PFSK-1 (cell line): ENCODE measurements around the gene PLA2G4A.

ENCODE experiments used
- FOXP2 ChIP-seq: optimal IDR thresholded peaks from 2 replicates; pipeline ENCODE3; 2011; ENCODE audit warnings: borderline replicate concordance, control low read depth, inconsistent platforms; ENCODE audit not compliant: insufficient read depth; ENCODE audit errors: extremely low read length, extremely low read depth
- POLR2AphosphoS5 ChIP-seq: IDR thresholded peaks from 2 replicates; pipeline ENCODE4 v1.6.1; 2012; ENCODE audit warnings: low read depth, mild to moderate bottlenecking, control low read depth, low read length, moderate library complexity
- REST ChIP-seq, 2 experiments: IDR thresholded peaks; 2 replicates each; pipeline versions ENCODE4 v1.6.1 to v1.8.0; 2011 to 2012; ENCODE audit warnings: low read depth in 2 of 2, low read length in 2 of 2, control low read depth in 1 of 2, inconsistent platforms in 1 of 2, mild to moderate bottlenecking in 1 of 2, moderate library complexity in 1 of 2; ENCODE audit not compliant: insufficient read depth in 1 of 2
- SIN3A ChIP-seq: IDR thresholded peaks from 2 replicates; pipeline ENCODE4 v1.6.1; 2012; ENCODE audit warnings: mild to moderate bottlenecking, low read length, moderate library complexity, borderline replicate concordance; ENCODE audit not compliant: insufficient read depth
- TAF1 ChIP-seq: IDR thresholded peaks from 2 replicates; pipeline ENCODE4 v1.6.1; 2012; ENCODE audit warnings: low read length, control low read depth, borderline replicate concordance; ENCODE audit not compliant: insufficient read depth

- TF ChIP-seq POLR2AphosphoS5 (no peak), REST (IDR thresholded peaks at IDR 0.05; ENCODE audit: insufficient read depth in 1 of 2, low read depth in 2 of 2, low read length in 2 of 2) (no peak), TAF1 (no peak), SIN3A (no peak), FOXP2 (no peak)
Measured at GRCh38 chr1:186864296-186864695, 35.5 kb downstream of the PLA2G4A start.
